IPS-15b (cell line): ENCODE measurements around the gene SCN1B.

ENCODE experiments used
- H3K27me3 ChIP-seq: one replicate; pipeline ENCODE4 v1.6.1; 2013; ENCODE audit warnings: low read length; ENCODE audit not compliant: control insufficient read depth, insufficient read depth
- H3K36me3 ChIP-seq: one replicate; pipeline ENCODE4 v1.6.1; 2013; ENCODE audit warnings: low read length; ENCODE audit not compliant: control insufficient read depth, insufficient read depth
- H3K4me1 ChIP-seq: one replicate; pipeline ENCODE4 v1.6.1; 2013; ENCODE audit warnings: mild to moderate bottlenecking, low read length; ENCODE audit not compliant: control insufficient read depth, insufficient read depth
- H3K4me3 ChIP-seq: one replicate; pipeline ENCODE4 v1.5.1; 2013; ENCODE audit warnings: low read depth, low read length
- H3K9ac ChIP-seq: one replicate; pipeline ENCODE4 v1.6.1; 2013; ENCODE audit warnings: low read depth, mild to moderate bottlenecking, low read length
- H3K9me3 ChIP-seq: one replicate; pipeline ENCODE4 v1.6.1; 2013; ENCODE audit warnings: mild to moderate bottlenecking, low read length; ENCODE audit not compliant: control insufficient read depth, insufficient read depth

SCN1B gene

DNA sequence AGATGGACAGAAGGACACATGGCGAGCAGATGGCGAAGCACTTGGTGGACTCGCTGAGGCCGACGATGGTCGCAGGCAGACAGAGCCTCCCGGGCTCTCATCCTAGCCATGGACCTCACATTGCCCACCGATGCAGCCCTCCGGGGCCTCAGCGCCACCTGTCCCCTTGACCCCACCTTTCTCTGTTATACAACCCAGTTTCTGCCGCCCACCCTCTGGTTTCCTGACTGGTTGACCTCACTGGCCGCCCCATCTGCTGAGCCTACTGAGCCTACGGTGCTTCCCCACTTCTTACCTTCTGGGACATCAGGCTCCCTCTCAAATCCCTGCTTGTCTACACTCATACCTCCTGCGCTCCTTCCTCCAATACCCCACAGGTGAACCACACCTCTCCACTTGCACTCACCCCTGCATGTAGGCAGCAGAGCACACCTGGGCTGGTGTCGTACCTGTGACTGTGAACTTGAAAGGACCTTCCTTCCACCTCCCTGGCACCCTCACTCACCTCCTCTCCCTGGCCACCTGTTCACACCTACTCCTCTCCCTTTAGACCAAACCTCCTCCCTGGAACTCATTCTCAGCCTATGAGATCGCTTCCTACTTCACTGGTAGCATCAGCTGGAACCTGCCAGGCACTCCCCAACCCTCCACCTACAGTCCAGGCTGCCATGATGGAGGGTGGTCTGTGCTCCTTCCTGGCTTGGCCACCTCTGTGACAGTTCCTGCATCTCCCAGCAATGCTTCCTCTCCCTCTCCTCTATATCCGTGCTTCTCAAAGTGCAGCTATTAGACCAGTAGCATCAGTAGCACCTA is 47.3 kb downstream of the SCN1B start:
- H3K4me1 ChIP-seq = no peaks in the 10 kb centered on the region
- H3K36me3 ChIP-seq = no peaks in the 10 kb centered on the region
- H3K9ac ChIP-seq = no peak overlapping the region
- H3K9me3 ChIP-seq = no peaks in the 10 kb centered on the region
- H3K27me3 ChIP-seq = no peaks in the 10 kb centered on the region
- H3K4me3 ChIP-seq = no peak overlapping the region

DNA sequence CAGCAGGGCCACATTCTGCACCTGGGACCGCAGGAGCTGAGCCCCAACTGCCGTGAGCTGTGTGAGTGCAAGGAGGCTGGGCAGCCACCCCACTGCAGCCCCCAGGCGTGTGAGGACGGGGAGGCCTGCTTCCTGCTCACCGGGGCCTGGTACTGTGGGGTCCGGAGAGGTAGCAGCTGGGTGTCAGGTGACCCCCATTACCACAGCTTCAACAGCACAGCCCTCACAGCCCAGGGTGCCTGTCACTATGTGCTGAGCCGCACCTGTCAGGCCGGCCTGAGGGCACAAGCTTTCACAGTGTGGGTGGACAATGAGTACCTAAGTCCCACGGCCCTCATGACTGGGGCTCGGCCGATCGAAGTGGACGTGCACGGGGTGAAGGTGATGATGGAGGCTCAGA is 49.6 kb downstream of the SCN1B start:
- Histone ChIP-seq H3K27me3 (no peaks in the 10 kb centered on the region), H3K9me3 (no peaks in the 10 kb centered on the region), H3K36me3 (no peaks in the 10 kb centered on the region), H3K4me3 (no peak overlapping the region), H3K4me1 (no peaks in the 10 kb centered on the region), H3K9ac (no peak overlapping the region)

DNA sequence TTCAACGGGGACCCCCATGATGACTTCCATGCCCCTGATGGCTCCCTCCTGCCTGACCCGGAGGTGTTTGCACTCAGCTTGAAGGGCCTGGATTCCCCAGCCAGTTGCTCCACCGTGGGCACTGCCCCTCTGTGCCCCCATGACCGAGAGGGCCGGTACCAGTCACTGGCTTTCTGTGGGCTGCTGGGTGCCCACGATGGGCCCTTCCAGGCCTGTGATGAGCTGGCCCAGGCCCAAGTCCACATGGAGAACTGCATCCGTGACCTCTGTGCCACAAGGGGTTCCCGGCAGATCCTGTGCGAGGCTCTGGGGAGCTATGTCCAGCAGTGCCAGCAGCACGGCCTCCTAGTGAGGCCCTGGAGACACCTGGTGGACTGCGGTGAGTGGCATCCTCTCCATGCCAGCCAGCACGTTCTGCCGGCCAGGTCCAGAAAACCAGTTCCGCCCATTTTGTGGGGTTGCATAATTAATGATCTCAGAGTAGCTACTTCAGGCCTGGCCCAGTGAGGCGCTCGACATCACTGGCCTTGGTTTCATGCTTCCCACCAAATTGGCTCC is 50.4 kb downstream of the SCN1B start:
- H3K4me1 ChIP-seq = no peaks in the 10 kb centered on the region
- H3K9me3 ChIP-seq = no peaks in the 10 kb centered on the region
- no peaks in the 10 kb centered on the region for H3K36me3 ChIP-seq
- H3K27me3 ChIP-seq = no peaks in the 10 kb centered on the region
- no peak overlapping the region for H3K4me3 ChIP-seq
- H3K9ac ChIP-seq = no peak overlapping the region

DNA sequence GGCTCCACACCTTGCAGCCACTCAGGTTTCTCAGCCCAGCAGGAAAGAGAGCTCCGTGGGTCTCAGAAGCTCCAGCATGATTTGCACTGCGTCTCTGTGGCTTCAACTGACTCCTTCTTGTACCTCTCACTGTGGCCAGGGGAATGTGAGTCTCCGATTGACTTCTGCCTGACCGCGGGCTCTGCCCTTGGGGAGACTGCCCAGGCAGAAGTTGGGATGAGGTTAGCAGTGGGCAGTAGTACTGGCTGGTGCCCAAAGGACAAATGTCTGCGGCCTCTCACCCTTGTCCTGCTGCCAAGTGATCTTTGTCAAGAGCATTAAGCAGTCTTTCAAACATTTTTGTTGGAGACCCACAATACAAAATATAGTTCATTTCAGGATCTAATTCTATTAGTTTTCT is 50.9 kb downstream of the SCN1B start:
- Histone ChIP-seq H3K27me3 (no peaks in the 10 kb centered on the region), H3K4me1 (no peaks in the 10 kb centered on the region), H3K4me3 (no peak overlapping the region), H3K9ac (no peak overlapping the region), H3K36me3 (no peaks in the 10 kb centered on the region), H3K9me3 (no peaks in the 10 kb centered on the region)

DNA sequence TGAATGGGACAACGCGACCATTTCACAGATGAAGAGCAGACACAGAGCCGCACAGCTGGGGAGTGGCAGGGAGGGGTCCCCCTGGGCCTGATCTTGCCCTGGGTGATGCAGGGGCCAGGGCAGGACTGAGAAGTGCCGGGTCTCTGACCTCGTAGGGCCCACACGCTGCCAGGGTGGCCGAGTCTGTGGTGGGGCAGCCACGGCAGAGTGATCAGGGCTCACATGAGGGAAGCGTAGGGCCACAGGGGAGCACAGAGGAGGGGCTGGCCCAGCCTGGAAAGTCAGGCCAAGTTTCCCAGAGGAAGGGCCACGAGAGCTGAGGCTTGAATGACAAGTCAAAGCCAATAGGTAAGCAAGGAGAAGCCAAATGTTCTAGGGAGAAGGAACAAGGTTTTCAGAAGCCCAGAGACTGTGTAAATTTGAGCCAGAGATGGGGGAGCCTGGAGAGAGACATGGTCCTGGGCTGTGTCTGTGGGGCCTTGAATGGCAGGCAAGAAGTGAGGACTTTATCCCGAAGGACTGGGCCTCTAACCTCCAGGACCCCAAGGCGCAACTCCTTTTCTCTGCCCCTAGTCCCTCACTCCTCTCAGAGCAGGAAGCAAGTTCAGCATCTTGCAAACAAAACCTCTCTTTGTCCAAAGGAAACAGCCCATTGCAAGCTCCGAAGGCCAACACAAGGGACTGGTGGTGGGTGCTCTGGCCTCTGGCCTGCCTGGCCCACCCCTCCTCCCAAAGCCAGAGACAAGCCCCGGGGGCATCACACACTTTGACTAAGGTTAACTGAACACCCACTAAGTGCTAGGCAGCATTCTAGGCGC is 53.6 kb downstream of the SCN1B start:
- H3K27me3 ChIP-seq = no peaks in the 10 kb centered on the region
- H3K36me3 ChIP-seq = no peaks in the 10 kb centered on the region
- no peaks in the 10 kb centered on the region for H3K4me1 ChIP-seq
- no peaks in the 10 kb centered on the region for H3K9me3 ChIP-seq
- H3K9ac ChIP-seq = no peak overlapping the region
- H3K4me3 ChIP-seq = no peak overlapping the region

DNA sequence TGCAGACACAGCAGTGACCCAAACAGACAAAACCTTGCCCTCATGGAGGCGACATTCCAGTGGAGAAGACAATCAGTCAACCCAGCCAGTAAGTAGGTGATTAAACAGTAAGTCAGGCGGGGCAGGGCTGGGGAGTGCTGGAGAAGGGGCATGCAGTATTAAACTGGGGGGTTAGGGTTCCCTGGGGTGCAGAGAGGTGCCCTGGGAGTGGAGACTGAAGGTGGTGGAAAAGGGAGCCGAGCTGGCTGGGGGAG is 54.2 kb downstream of the SCN1B start:
- Histone ChIP-seq H3K9ac (no peak overlapping the region), H3K9me3 (no peaks in the 10 kb centered on the region), H3K27me3 (no peaks in the 10 kb centered on the region), H3K4me3 (no peak overlapping the region), H3K4me1 (no peaks in the 10 kb centered on the region), H3K36me3 (no peaks in the 10 kb centered on the region)

DNA sequence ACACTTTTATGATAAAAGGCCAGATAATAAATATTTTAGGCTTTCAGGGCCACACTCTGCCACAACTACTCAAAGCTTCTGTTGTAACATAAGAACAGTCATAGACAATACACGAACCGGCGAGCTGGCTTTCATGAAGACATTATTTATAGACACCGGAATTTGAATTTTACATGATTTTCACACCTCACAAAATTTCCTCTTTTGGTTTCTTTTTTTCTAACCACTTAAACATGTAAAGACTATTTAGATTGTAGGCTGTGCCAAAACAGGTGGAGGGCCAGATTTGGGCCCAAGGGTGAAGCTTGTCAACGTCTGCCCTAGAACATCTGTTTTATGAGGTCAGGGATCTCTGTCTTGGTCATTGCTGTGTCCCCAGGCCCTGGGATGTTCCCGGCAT is 55.7 kb downstream of the SCN1B start:
- H3K4me1 ChIP-seq = no peaks in the 10 kb centered on the region
- no peaks in the 10 kb centered on the region for H3K9me3 ChIP-seq
- H3K9ac ChIP-seq = no peak overlapping the region
- no peaks in the 10 kb centered on the region for H3K27me3 ChIP-seq
- H3K4me3 ChIP-seq = no peak overlapping the region
- no peaks in the 10 kb centered on the region for H3K36me3 ChIP-seq

DNA sequence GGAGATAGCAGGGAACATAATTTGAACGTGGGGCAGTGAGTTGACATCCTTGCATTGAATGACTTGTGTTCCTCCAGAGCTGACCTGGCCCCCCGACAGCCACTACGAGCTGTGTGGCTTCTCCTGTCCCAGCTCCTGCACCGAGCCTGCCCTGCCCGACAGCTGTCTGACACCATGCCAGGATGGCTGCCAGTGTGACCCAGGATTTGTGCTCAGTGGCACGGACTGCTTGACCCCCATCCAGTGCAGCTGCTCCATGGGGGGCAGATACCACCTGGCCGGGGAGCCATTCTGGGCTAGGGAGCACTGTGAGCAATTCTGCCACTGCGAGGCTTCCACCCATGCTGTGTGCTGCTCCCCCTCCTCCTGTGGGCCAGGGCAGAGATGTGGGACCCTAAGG is 56.2 kb downstream of the SCN1B start:
- H3K27me3 ChIP-seq = no peaks in the 10 kb centered on the region
- H3K4me1 ChIP-seq = no peaks in the 10 kb centered on the region
- no peak overlapping the region for H3K4me3 ChIP-seq
- no peak overlapping the region for H3K9ac ChIP-seq
- no peaks in the 10 kb centered on the region for H3K36me3 ChIP-seq
- H3K9me3 ChIP-seq = no peaks in the 10 kb centered on the region

DNA sequence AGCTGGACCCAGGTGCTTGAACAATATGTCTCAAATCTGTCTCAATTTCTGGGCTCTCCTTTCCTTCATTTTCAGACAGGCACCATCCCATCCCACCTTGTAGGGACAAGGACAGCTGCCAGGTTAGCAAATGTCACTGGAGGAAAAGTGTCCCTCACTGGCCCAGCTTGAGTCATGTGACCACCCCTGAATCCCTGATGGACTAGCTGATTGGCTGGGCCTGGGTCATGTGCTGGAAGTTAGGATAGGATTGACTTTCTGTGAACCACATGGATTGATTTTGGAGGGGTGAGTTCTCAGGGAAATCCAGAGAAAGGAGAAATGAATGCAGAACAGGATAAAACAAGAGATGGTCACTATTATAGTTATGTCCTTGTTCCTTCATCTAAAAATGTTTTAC is 57.1 kb downstream of the SCN1B start:
- no peaks in the 10 kb centered on the region for H3K4me1 ChIP-seq
- H3K27me3 ChIP-seq = no peaks in the 10 kb centered on the region
- H3K4me3 ChIP-seq = no peak overlapping the region
- H3K9ac ChIP-seq = no peak overlapping the region
- no peaks in the 10 kb centered on the region for H3K36me3 ChIP-seq
- no peaks in the 10 kb centered on the region for H3K9me3 ChIP-seq

DNA sequence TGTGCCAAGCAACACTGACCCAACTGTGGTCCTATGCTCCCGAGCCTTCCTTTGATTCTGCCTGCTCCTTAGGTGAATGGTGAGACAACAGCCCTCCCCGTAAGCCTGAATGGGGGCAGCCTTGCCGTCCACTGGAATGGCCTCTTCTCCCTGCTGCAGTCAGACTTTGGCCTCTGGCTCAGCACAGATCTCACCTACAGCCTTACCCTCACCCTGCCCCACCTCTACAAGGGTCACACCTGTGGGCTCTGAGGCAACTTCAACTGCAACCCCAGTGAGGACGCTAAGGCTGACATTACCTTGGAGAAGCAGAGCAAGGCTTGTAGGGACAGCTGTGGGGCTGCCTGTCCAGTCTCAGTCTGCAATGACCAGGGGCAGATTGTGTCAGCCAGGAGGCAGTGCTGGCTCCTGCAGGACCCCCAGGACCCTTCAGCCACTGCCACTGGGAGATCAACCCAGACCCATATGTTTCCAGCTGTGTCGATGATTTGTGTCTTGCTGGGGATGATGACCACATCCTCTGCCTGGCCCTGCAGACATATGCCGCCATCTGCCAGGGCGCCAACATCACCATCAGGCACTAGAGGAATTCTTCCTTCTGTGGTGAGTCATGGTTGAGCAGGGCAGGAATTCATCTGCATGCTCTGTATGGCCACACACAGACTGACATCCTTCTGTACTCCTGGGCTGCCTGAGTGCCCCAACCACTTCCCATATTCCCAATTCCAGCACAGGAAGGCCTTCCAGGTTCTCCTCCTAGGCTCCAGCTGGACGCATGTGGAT is 58.1 kb downstream of the SCN1B start:
- no peak overlapping the region for H3K4me3 ChIP-seq
- H3K36me3 ChIP-seq = no peaks in the 10 kb centered on the region
- H3K4me1 ChIP-seq = no peaks in the 10 kb centered on the region
- no peak overlapping the region for H3K9ac ChIP-seq
- H3K9me3 ChIP-seq = no peaks in the 10 kb centered on the region
- no peaks in the 10 kb centered on the region for H3K27me3 ChIP-seq

DNA sequence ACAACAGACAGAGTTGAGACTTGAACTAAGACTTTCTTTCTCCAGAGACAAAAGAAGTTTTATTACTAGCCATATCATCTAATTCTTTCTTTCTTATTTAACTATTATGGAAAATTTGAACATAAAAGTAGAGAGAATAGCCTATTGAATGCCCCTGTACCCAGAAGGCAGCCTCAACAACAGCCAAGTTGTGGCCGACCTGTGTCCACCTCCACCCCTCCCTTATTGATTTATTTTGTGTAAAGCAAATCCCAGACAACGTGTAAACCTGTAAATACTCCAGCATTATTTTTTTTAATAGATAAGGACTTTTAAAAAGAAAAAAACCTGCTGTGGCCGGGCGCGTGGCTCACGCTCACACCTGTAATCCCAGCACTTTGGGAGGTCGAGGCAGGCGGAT is 59.3 kb downstream of the SCN1B start:
- no peak overlapping the region for H3K9ac ChIP-seq
- H3K36me3 ChIP-seq = no peaks in the 10 kb centered on the region
- H3K4me1 ChIP-seq = no peaks in the 10 kb centered on the region
- H3K27me3 ChIP-seq = no peaks in the 10 kb centered on the region
- H3K9me3 ChIP-seq = no peaks in the 10 kb centered on the region
- no peak overlapping the region for H3K4me3 ChIP-seq
